NK-92 (cell line): ENCODE results near the gene PKD2.
"Not testable (repeated sequence)": the region's sequence is repeated elsewhere in the genome, so short reads cannot be mapped to it uniquely, and the experiment has no call there.

Source experiments
- DNase-seq: peaks from one replicate; lab custom pipeline; 2025; ENCODE audit not compliant: unreplicated experiment; lab: John Stamatoyannopoulos, UW

Gene PKD2

DNA sequence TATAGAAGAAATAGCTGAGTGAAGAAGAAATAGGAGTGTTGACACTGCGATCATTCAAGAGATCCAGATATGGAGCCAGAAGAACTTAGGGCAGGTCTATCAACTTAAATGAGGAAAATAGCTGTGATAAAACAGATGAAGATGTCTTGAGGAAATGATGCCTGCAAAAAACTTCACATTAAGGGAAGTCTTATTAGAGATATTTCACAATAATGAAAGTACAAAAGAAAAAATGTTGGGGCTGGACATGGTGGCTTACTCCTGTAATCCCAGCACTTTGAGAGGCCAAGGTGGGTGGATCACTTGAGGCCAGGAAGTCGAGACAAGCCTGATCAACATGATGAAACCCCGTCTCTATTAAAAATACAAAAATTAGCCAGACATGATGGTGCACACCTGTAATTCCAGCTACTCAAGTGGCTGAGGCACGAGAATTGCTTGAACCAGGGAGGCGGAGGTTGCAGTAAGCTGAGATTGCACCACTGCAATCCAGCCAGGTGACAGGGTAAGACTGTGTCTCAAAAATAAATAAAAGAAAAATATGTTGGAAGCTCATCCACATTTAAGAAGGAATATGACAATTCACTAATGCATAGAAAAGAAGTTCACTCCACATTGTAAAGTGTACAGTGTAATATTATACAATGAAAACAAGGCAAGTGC is 56.3 kb downstream of the PKD2 start:
- DNase-seq: no peak

- no peak for DNase-seq
Measured at GRCh38 chr4:88064410-88064809, 57.0 kb downstream of the PKD2 start.

GRCh38 chr4:88070031-88070430 is 62.6 kb downstream of the PKD2 start:
- no peak for DNase-seq

- no peak for DNase-seq
Measured at GRCh38 chr4:88075336-88075735, 67.9 kb downstream of the PKD2 start.

- no peak for DNase-seq
Measured at GRCh38 chr4:88077911-88078524, 70.6 kb downstream of the PKD2 start.

DNA sequence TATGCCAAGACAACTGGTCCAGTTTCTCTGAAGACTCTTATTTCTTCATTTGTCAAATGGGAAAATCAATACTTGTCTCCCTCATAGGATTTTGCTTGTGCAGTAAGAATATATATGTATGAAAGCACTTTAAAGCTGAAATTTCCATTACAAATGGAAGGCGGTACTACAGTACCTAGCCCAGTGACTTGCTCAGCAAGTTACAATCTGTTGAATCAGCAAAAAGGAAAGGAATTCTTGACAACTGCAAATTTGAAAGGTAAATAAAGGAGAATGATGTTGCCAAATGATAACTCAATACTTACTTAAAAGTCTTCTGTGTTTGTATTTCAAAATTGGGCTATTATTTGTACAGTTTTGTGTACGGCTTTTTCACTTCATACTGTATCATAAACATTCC is 71.1 kb downstream of the PKD2 start:
- no peak for DNase-seq

DNA sequence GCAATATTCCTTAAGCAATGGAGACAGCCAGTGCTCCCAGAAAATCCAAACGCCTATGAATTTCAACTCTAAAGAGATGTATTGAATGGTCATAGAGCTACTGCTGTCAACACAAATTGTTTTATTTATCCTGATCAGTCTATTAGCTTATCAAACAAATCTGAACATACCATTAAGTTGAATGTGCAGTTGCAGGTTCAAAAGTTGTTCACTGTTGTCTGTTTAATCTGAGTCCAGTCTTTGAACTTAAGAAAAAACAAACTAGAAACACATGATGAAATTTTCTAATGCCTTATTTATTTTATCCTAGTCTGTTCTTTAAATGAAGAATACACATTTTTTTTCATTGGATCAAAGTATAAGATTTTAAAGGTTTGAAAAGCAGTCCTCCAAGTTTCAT is 73.2 kb downstream of the PKD2 start:
- DNase-seq: no peak

GRCh38 chr4:88087004-88087403 is 79.6 kb downstream of the PKD2 start:
- no peak for DNase-seq

GRCh38 chr4:88090898-88091297 is 83.5 kb downstream of the PKD2 start:
- DNase-seq: no peak

DNA sequence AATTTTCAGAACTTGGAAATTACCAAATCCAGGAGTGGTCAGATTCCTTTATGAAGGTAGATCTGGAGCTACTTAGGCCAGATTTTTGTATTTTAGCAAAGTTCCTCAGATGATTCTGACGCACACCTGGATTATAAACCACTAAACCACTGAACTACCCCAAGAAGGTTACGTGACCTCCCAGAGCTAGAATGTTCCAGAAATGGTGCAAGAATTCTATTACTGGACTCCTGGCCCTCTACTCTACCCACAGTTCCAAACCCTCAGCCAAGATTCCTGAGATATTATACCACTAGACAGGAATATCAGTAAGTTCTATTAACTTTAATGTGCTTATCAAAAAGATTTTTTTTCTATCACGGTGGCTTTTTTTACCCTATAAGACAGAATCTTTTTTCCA is 83.9 kb downstream of the PKD2 start:
- no peak for DNase-seq

DNA sequence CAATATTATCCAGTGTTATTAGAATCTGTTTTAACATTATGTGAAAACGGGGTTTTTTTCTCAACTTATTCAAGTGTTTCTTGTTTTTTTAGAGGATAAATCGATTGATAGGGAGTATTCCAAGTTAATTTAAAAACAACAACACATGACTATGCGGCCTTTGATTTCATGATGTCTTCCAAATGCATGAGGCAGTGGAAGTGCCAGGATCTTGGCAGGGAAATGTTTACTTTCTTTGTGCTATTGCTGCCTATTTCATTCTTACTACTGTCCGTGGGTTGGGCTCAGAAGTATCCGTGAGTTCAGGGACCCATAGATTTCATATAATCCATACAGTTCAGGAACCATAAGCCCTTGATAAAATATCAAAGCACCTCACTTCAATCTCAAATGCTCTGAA is 86.4 kb downstream of the PKD2 start:
- no peak for DNase-seq

DNA sequence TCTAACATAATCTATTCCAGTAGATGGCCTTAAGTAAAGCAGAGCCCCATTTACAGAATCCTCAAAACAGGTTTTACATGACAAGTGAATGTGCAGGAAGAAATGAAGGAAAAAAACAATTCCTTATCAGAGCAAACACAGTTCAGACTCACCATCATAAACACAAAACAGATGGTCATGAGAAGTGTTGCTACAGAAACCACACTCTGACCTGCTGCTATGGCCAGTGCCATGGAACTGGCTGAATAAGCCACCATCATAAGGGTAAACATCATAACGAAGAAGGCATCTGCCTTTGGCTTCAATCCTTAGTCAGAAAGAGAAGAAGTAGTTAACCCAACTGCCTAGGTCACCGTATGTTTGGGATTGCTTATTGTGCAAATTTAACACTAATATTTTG is 89.9 kb downstream of the PKD2 start:
- DNase-seq: no peak

DNA sequence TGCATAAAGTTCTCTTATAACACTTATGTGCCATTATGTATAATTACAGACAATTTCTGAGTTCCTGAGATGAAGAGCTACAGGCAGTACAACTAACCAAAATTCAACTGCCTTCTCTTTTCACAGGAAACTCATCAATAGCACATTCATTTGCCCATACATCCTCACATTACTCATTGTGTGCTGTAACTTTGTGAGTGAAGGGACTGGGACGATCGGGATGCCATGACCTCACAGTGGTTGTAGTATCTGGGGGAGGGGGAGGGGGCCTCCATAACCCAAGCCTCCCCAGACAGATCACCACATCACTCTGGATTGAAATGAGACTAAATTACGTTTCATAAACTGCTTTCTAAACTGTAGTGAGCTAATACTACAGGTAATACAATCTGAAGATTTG is 90.3 kb downstream of the PKD2 start:
- DNase-seq: no peak

DNA sequence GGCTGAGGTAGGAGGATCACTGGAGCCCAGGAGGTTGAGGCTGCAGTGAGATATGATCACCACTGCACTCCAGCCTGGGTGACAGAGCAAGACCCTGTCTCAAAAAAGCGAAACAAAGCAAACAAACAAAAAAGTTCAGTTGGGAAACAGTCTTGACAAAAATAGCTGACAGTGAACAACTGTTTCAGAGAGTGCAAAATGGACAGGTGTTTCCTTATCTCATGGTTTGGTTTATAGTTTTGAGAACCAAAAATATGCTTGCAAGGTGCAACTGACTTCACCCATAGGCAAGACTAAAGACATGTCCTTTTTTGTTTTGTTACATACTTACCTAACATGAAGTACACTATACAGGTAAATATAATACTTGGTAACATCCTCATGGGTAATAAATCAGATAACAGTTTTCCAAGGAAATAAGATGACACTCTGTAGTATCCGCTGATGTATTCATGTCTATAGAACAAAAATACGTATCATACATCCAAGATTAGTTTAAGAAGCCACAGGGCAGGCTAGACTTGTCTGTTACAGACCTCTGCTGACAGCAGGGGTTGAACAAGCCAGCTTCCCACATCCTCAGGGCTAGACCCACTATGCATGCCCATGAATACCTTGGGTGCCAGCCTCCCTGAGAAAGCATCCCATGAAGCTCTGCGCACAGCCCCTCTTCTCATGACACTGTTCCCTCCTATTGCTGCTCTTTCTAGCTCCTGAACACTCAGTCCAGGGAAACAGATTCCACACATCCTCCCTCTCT is 91.7 kb downstream of the PKD2 start:
- DNase-seq: no peak

- DNase-seq: no peak
Measured at GRCh38 chr4:88101165-88101564, 93.7 kb downstream of the PKD2 start.

DNA sequence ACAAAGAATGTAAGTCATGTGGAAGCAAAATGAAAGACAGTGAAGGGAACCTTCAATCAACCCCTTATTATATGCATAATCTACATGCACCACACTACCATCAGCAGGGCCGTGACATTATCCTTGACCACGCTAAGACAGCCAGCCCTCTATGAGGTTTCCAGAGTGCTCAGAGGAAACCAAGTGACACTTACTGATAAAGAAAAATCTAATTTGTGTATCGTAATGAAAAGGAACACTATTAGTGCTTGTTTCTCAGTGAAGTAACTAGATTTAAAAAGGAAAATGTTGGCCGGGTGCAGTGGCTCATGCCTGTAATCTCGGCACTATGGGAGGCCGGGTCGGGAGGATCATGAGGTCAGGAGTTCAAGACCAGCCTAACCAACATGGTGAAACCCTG is 94.6 kb downstream of the PKD2 start:
- DNase-seq: no peak

DNA sequence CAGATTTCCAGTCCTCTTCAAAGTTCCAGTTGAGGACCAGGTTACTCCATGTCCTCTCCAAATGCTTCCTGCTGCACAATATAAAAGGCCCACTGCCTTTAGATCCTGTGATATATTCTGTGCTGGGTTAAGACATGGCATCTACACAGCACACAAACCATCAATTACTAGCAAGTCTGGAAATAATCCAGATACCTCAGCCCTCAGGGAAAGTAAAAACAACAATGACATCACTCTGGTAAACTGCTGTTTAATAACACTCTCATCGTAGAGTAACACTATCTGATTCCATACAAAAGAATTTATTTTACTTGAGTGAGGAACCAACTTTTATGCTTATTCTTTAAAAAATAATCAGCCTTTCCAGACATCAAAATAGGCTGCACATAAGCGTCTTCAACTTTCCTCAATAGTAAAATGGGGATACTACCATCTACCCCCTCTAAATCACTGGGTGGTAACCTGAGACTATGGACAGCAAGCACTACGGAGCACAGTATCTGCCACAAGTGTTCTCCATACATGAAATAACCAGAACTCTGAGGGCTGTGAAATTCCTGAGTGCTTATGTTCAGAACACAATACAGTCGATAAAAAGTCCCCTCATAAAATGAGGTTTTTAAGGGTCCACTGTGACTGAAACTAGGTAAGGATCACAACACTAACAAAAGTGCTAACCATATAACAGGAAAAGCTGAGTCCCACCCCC is 97.6 kb downstream of the PKD2 start:
- no peak for DNase-seq

DNA sequence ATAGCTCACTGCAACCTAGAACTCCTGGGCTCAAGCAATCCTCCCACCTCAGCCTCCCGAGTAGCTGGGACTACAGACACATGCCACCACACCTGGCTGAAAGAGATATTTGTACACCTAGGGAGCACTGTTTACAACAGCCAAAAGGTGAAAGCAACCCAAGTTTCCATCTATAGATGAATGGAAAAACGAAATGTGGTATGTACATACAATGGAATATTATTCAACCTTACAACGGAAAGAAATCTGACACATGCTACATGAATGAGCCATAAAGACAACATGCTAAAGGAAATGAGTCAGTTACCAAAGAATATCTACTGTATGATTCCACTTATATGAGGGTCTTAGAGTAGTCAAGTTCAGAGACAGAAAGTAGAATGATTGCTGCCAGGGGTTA is 98.8 kb downstream of the PKD2 start:
- no peak for DNase-seq

DNA sequence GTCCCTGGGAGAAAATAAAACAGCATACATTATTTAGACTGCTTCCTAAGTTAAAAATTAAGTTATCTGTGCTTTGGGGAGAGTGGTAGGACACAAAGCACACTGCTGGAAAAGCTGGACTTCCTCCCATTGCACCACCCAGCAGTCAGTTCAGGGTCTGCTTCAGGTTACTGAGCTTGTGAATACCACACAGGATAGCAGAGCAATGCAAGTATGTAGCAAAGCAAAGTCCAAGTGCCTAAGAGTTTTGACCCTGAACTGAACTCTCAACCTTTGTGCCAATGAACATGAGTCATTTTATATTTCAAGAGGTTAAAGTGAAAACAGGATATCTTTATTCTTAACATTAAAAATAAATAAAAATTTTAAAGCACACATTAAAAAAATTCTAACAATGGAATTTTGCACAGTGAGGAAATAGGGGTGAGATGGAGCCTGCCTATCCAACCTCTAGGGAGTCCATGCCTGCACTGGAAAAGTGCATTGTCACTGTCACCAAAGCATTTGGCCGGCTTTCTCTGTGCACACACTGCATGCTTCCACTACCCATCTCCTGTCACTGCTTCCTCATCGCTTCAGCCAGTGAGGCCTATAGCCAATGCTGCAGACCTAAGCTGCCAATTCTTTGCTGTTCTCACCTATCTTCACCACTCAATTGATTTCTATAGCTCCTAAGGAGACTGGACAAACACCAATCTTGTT is 100.1 kb downstream of the PKD2 start:
- no peak for DNase-seq

DNA sequence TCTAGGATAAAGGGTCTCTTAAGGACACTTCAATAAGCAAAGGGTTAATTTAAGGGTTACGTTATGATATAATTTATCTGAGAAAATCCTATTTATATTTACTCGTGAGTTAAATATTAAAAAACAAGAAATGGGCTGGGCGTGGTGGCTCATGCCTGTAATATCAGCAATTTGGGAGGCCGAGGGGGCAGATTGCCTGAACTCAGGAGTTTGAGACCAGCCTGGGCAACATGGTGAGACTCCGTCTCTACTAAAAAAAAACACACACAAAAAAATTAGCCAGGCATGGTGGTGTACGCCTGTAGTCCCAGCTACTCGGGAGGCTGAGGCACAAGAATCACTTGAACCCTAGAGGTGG is 100.7 kb downstream of the PKD2 start:
- DNase-seq: not testable (repeated sequence)

- DNase-seq: no peak
Measured at GRCh38 chr4:88108747-88109122, 101.3 kb downstream of the PKD2 start.
